GM23248 (cell line): ENCODE measurements around the gene ARHGEF28.

Experiments used
- EZH2 ChIP-seq: fragments of 200-600 bp; sonication (generic); IDR thresholded peaks from 2 replicates; pipeline ENCODE4 v1.6.1; 2018; ENCODE audit warnings: antibody characterized with exemption, mild to moderate bottlenecking; ENCODE audit not compliant: insufficient read depth, poor library complexity, severe bottlenecking
- EZH2phosphoT487 ChIP-seq: fragments of 200-600 bp; sonication (generic); IDR thresholded peaks from 2 replicates; pipeline ENCODE4 v1.6.1; 2018; ENCODE audit warnings: antibody characterized with exemption, moderate library complexity, mild to moderate bottlenecking, low read depth; ENCODE audit not compliant: insufficient read depth

DNA sequence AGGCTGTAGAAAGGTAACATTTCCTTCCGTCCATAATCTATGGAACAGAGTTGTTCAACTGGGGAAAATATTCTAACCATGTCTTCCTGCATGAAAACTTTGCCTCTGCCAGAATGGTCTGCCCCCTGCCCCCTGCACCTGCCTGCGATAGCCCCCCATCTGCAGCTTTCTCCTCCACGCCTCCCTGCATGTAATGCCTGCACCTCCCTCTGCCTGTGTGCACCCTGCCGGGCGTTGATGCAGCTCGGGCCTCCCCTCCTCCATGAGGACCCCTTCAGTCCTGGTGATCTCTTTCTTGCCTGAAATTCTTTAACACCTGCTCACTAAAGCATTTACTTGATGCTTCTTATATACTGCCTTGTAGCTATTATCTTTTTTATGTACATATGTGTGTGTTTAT lies 266.2 kb downstream of the ARHGEF28 start:
- TF ChIP-seq EZH2 (no peak), EZH2phosphoT487 (no peak)
